GM18873 (cell line): ENCODE results near the gene TEAD2.

ENCODE experiments used
- ATAC-seq: cut with Tn5 transposase; IDR thresholded peaks from one replicate; pipeline ENCODE4 v1.9.1; 2021; ENCODE audit warnings: mild to moderate bottlenecking, moderate library complexity, moderate number of reproducible peaks; ENCODE audit not compliant: unreplicated experiment, low FRiP score

Gene TEAD2

GRCh38 chr19:49362048-49362928 is at the start of gene TEAD2:
Gene TEAD2 (minus strand): TSS chr19:49362416. CDS start chr19:49360075, 2,341 bp downstream.
- ATAC-seq = no peak

GRCh38 chr19:49411681-49412326 is 49.6 kb upstream of the TEAD2 start:
- ATAC-seq = no peak

- ATAC-seq = no peak
Measured at GRCh38 chr19:49409441-49410029, 47.3 kb upstream of the TEAD2 start.

GRCh38 chr19:49408816-49409440 is 46.7 kb upstream of the TEAD2 start:
- ATAC-seq = no peak

GRCh38 chr19:49407482-49408015 is 45.3 kb upstream of the TEAD2 start:
- ATAC-seq = no peak

- ATAC-seq = no peak
Measured at GRCh38 chr19:49407079-49407478, 44.9 kb upstream of the TEAD2 start.

- ATAC-seq = no peak
Measured at GRCh38 chr19:49403404-49404187, 41.4 kb upstream of the TEAD2 start.

GRCh38 chr19:49400029-49400428 is 37.8 kb upstream of the TEAD2 start:
- no peak for ATAC-seq

- ATAC-seq = no peak
Measured at GRCh38 chr19:49398931-49399330, 36.7 kb upstream of the TEAD2 start.

- ATAC-seq = no peak
Measured at GRCh38 chr19:49398001-49398615, 35.9 kb upstream of the TEAD2 start.

- no peak for ATAC-seq
Measured at GRCh38 chr19:49396738-49397505, 34.7 kb upstream of the TEAD2 start.

GRCh38 chr19:49395581-49396407 is 33.6 kb upstream of the TEAD2 start:
- ATAC-seq = no peak

- ATAC-seq = no peak
Measured at GRCh38 chr19:49393881-49394280, 31.7 kb upstream of the TEAD2 start.

GRCh38 chr19:49391581-49392399 is 29.6 kb upstream of the TEAD2 start:
- ATAC-seq = peak; percentile 53

- no peak for ATAC-seq
Measured at GRCh38 chr19:49390929-49391359, 28.7 kb upstream of the TEAD2 start.

GRCh38 chr19:49390131-49390928 is 28.1 kb upstream of the TEAD2 start:
- no peak for ATAC-seq
